Activated CD8-positive, alpha-beta memory T cell treated with anti-CD3 and anti-CD28 coated beads, Interleukin-2, amount 50 U/mL, for 48 hours (primary cell): ENCODE data around the gene VAV1.
"Not testable (repeated sequence)": the region's sequence is repeated elsewhere in the genome, so short reads cannot be mapped to it uniquely, and the experiment has no call there.

Source experiments
- DNase-seq: peaks from one replicate; pipeline ENCODE4 v3.0.0-alpha.2; 2020

The VAV1 gene

DNA sequence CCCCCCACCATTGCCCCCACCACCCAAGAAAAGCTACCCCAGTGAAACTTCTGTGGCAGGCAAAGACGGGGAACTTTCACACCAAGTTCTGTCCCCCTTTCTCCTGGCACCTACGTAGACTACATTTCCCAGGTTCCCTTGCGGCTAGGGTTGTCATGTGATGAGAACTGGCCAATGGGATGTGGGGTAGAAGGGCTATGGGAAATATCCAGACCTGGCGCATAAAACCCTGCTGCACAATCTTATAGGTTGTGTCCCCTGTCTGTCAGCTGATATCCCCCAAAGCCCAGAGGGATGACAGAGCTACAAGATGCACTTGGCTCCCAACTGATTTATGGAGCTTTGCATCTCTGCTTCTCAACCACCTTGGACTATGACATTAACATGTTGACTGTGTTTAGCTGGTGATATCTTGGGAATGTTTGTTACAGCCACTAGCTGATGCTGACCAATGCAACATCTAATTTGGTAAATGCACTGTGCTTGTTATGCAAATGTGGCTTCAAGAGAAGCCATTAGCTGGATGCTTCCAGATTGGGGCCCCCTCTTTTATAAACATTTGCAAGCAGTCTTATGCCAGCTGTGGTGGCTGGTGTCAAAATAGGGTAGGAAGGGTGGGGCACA lies 11.3 kb upstream of the VAV1 start:
- DNase-seq = no peak

DNA sequence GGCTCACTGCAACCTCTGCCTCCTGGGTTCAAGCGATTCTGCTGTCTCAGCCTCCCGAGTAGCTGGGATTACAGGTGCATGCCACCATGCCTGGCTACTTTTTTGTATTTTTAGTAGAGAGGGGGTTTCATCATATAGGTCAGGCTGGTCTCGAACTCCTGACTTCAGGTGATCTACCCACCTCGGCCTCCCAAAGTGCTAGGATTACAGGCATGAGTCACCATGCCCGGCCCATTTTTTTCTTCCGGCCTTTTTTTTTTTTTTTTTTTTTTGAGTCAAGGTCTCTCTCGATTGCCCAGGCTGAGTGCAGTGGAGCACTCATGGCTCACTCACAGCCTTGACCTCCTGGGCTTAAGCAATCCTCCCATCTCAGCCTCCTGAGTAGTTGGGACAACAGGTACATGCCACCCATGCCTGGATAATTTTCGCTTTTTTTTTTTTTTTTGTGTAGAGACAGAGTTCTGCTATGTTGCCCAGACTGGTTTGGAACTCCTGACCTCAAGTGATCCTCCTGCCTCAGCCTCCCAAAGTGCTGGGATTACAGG lies 10.2 kb upstream of the VAV1 start:
- not testable (repeated sequence) for DNase-seq

GRCh38 chr19:6765738-6766356 lies 6.7 kb upstream of the VAV1 start:
- no peak for DNase-seq

DNA sequence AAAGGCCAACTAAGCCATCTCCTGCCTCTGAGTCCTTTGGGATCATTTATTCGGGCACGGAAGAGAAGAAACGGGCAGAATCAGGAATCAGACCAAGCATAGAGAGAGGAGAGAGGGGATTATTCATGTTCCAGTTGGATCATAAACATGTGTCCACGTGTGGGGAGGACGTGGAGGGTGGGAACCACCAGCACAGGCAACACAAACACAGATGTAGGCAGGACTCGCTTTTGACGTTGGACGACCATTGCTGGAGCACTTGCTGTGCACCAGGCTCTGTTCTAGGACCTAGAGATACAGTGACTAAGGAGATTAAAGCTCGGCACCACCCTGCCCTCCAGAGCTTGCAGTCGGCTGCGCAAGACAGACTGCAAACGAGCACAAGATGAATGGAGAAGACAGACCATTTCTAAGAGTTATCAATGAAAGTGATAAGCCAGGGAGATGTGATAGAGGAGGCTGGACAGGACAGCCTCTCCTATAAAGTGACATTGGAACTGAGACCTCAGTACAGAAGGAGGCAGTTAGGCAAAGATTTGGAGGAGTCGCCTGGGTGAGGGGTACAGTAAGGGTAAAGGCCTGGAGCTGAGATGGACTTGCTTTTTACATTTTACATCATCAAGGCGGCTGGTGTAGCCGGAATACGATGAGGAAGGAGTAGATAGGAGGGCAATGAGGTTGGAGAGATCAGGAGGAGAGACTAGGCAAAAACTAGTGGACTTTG lies 6.0 kb upstream of the VAV1 start:
- DNase-seq = no peak

GRCh38 chr19:6767081-6767356 lies 5.5 kb upstream of the VAV1 start:
- no peak for DNase-seq

- peak; percentile 93 for DNase-seq
Observed at GRCh38 chr19:6767357-6768235, 4.9 kb upstream of the VAV1 start, which contains the start of gene SH2D3A. SH2D3A (minus strand) TSS chr19:6767435; CDS start chr19:6763748, 3,687 bp downstream.

GRCh38 chr19:6768236-6768785 lies 4.2 kb upstream of the VAV1 start:
- DNase-seq = no peak

DNA sequence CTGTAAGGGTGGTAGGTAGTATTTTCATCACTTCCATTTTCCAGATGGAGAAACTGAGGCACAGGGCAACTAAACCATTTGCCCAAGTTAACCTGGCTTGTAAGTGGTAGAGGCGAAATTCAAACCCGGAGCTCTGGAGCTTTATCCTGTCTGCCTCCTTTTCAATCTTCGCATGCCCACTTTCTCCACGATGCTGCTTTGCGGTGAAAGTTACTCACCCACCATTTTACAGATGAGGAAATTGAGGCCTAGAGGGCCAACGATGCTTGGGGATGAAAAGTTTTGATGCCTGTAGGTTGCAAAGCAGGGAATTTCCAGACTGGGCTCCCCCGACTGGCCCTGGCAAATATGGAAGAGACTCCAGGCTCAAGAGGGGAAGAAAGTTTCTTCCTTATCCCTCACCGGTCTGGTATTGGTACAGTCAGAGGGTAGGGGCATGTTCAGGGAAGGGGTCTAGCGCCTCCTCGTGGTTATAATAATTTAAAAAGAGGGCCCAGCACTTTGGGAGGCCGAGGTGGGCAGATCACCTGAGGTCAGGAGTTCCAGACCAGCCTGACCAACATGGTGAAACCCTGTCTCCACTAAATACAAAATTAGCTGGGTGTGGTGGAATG lies 3.4 kb upstream of the VAV1 start:
- DNase-seq = no peak

DNA sequence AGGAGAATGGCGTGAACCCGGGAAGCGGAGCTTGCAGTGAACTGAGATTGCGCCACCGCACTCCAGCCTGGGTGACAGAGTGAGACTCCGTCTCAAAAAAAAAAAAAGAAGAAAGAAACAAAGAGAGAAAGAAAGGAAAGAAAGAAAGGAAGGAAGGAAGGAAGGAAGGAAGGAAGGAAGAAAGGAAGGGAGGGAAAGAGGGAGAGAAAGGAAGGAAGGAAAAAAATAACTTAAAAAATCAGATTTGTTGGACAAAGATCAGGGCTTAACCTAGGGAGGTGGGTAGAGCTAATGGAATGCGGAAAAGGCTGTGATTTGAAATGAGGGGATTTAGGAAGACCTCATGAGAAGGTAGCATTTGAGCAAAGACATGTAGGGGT lies 870 bp upstream of the VAV1 start:
- not testable (repeated sequence) for DNase-seq

DNA sequence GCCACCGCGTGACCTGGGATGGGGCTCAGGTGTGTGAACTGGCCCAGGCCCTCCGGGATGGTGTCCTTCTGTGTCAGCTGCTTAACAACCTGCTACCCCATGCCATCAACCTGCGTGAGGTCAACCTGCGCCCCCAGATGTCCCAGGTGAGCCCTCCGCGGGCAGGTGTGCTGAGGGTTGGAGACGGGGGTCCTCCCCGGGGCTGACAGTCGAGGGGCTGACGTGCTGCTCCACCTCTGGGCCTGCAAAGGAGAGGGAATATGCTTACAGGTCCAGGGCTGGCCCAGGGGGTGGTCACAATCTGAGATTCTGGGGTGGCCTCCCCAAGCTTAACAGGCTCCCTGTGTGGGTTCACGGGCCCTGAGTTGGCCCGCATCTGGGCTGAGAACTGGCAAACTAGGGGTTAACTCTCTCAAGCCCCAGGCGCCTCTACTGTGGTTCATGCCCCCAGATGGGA lies 386 bp downstream of the VAV1 start:
- DNase-seq = no peak

- DNase-seq = peak; percentile 81
Observed at GRCh38 chr19:6773323-6773931, 919 bp downstream of the VAV1 start.

DNA sequence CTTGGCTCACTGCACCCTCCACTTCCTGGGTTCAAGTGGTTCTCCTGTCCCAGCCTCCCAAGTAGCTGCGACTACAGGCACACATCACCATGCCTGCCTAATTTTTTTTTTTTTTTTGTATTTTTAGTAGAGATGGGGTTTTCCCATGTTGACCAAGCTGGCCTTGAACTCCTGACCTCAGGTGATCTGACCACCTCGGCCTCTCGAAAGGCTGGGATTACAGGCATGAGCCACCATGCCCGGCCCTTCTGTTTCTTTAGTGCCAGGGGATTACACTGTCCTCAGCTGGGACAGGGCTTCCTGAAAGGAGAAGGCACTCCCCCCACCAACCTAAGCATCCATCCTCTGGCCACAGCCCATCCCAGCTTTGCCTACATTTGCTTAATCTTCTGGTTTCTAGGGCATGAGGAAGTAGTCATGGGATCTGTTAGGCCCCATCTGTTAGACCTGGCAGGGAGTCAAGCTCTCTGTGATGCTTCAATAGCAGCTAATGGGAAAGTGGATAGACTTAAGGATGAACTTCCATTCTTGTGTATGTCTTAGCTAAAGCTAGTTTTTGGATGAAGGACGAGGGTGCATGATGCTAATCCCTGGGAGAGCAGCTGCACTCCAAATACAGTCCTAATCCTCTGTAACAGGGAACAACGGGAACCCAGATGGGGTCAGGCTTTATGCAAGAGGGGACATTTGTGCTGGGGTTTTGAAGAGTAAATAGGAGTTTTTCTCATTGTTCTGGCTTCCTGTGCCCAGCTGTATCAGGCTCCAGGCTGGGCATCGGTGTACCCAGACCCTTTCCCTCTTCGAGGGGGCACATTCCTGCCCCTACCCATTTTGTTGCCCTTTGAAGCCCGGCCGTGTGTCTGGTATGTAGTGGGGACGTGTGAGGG lies 2.6 kb downstream of the VAV1 start:
- no peak for DNase-seq

- DNase-seq = not testable (repeated sequence)
Observed at GRCh38 chr19:6776045-6776444, 3.5 kb downstream of the VAV1 start.

GRCh38 chr19:6776999-6777398 lies 4.5 kb downstream of the VAV1 start:
- DNase-seq = no peak

DNA sequence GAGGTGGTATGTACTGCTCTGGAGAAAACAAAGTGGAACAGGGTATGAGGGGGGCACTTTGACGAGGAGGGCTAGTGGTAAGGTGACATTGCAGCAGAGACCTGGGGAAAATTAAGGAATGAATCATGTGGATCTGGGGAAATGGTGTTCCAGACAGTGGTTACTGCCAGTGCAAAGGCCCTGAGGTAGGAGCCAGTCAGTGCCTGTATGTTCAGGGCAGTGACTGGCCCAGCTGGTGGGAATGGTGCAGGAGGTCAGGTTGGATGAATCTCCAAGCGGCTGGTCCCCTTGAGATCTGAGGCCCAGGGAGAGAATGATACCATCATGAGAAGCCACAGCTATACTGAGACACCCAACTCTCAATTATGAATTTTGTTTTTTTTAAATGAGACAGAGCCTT lies 4.9 kb downstream of the VAV1 start:
- DNase-seq = no peak

DNA sequence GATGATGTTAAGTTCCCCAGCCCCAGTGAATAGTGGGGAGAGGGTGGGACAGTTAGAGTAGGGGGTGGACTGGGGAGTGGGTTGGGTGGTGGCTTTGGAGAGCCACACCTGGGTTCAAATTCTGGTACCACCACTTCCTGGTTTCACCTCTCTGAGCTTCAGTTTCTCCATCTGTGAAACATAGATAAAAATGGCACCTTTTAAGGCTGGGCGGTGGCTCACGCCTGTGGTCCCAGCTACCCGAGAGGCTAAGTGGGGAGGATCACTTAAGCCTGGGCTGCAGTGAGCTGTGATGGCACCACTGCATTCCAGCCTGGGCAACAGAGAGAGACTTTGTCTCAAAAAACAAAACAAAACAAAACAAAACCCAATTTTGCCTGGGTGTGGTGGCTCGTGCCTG lies 5.9 kb downstream of the VAV1 start:
- no peak for DNase-seq

GRCh38 chr19:6779206-6779605 lies 6.7 kb downstream of the VAV1 start:
- no peak for DNase-seq

- DNase-seq = no peak
Observed at GRCh38 chr19:6787393-6787792, 14.9 kb downstream of the VAV1 start.

- DNase-seq = no peak
Observed at GRCh38 chr19:6788896-6789295, 16.4 kb downstream of the VAV1 start.

DNA sequence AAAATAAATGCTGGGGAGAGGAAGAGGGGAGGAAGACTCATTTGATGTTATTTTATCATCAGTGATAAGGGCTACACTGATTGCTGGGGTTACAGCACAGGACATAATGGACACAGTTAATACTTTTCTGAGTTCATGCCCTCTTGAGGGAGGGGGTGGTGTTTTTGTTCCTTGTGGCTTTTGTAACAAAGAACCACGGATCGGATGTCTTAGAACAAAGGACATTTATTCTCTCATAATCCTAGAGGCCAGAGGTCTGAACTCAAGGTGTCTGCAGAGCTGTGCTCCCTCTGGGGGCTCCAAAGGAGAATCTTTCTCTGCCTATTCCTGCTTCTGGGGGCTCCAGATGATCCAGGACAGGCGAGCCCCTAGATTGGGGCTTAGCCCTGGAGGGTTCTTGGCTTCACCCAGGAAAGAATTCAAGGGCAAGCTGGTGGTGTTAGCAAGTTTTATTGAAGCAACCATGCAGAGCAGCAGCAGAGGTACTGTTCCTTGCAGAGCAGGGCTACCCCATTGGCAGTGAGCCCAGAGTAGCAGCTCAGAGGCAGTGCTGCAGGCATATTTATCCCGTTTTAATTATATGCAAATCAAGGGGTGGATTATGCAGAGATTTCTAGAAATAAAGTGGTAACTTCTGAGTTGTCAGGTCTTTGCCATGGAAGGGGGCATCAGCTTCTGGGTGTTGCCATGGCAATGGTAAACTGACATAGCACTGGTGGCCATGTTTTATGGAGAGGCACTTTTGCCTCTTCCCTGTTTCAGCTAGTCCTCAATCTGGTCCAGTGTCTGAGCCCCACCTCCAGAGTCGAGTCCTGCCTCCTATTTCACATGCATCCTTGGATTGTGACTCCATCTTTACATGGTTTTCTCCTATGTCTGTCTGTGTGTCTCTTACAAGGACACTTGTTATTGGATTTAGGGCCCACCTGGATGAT lies 18.0 kb downstream of the VAV1 start:
- no peak for DNase-seq
